NCI-H1417 treated with DMSO at 0.1 percent for 48 hours (cell line): ENCODE measurements around the gene SCN2A.

Experiments used
- DNase-seq: peaks from one replicate; lab custom pipeline; 2025; lab: John Stamatoyannopoulos, UW

The SCN2A gene

DNA sequence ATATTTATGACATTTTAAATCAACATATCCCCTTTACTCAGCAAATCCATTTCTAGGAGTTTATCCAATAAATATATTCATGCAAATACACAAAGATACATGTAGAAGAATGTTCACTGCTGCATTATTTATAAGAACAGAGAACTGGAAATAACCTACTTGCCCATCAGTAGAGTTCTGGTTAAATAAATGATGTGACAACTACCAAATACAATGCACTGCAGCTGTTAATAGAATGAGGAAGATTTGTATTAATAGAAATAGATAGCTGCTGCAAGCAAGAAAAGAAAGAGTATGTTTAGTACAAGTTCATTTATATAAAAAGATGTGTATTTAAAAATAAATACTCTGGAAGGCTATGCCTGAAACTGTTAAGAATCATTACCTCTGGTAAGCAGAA, 181.0 kb downstream of the SCN2A start:
- DNase-seq: no peak

DNA sequence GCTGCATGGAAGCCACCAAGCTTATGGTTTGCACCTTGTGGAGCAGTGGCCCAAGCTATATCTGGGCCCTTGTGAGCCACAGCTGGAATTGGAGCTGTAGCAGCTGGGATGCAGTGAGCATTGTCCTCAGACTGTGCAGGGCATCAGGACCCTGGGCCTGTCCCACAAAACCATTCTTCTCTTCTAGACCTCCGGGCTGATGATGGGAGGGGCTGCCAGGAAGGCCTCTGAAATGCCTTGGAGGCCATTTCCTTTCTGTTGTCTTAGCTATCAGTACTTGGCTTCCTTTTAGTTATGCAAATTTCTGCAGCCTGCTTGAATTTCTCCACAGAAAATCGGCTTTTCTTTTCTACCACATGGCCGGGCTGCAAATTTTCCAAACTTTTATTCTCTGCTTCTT, 183.9 kb downstream of the SCN2A start:
- no peak for DNase-seq

DNA sequence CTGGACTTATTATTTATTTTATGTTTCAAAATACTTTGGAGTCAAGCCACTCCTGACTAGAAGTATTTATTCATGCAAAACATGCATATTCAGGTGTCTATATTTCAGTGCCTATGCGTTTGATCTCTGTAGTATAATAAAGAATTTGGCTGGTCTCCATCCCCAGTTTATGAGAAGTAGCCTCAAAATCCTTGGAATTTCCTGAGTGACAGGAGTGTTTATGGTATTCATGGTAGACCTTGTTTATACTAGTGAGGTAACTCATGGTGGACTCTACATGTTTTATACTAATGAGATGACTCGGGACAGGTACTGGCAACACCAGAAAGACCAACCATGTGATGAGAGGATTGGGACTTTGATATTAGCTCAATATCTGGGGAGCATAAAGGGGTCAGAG, 186.3 kb downstream of the SCN2A start:
- DNase-seq: no peak

DNA sequence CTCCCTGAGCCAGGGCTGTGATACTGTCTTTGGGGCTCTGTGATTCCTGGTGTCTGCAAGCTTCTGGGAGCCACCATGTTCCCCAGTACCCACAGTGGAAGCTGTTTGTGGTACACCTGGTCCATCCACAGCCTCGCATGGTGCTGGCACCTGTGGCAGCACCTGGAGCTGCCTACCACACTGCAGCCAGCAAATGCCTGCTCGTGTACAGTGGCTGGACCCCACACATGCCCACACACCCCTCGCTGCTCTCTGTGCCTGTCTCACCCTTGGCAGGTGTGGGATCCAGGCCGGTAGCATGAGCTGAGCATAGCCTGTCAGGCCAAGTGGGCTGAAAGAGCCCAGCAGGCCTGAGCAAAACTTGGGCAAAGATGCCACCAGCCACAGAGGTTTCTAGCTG, 188.5 kb downstream of the SCN2A start:
- DNase-seq: no peak

DNA sequence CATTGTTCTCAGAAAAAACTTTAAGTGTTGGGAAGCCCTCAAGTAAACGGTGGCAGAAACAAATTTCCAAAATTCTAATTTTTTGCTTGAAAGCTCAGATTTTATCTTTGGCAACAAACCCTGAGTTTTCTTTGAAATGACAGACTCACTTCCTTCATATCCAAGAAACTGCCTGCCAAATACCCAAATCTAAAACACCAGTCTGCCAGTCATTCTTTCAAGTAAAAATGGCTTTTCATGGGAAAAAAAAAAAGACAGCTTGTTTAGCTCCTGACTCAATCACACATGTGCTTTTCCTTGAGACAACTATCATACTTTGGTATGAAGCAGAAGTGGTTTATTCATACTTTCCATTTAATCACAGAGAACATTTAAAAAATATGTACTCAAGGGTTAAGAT, 189.7 kb downstream of the SCN2A start:
- DNase-seq: no peak

DNA sequence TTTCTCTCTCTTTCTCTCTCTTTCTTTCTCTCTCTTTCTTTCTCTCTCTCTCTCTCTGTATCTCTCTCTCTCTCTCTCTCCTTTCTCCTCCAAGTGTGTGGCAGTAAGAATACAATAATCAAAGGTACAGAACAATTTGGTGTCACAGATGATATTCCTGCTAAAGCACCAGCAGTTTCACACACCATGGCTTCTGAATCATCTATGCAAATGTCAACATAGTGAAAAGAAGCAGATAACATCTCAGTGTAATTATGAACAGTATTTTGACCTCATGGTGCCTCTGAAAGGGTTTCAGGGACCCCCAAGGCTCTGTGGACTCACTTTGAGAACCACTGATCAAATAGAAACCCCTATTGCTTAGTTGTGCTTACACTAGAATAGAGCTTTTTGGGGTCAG, 191.8 kb downstream of the SCN2A start:
- no peak for DNase-seq

DNA sequence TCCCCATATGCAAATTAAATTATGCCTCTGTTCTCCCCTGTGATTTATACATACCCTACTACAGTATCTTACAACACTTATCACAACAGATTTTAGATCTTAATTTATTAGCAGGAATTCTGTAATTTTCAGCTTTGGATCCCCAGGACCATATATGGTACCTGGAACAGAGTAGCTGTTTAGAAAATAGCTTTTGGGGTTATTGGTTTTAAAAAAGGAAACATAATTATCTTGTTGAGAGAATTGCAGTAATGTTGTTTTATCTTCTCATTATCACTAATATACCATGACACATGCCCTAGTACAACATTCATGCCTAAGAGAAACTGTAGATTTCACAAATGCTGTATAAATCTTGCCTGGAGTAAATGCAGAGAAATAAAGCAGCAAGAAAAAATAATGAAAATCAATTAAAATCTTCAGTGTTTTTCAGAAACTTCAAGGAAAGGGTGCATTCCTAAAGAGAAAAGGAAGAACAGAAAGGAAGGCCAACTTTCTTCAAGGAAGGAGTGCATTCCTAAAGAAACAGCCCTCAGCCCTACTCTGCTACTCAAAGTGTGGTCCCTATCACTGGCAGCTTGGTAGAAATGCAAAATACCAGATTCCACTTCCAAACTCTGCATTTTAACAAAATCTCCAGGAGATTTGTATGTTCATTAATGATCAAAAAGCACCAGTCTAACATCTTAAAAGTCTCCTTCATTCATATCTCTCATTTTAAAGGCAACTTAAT, 193.2 kb downstream of the SCN2A start:
- no peak for DNase-seq

DNA sequence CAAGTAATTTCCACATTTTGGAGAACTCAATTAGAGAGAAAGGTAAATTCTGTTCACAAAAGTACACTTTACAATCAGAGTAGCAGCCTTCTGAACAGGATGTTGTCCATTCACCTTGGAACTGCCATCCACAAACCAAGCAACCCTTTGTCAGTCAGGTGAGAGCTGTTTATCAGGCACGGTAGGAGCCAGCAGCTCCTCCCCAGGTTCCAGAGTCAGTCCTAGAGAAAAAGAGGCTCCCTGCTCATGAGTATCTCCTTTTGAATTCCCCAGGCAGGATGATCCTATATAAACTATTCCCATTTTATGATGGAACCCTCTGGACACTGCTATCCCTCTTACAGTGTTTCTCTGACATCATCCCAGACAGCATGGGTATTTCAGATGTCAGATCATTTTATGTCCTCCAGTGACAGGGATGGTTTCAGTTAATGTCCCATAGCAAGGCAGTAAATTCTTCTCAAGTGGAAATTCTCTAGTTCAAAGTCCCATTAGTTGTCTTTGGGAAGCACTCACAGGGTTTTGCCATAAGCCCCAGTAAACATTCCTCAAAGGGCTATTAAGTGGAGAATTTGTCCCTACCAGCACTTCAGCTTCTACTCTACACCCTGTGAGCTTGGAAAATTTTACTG, 195.8 kb downstream of the SCN2A start:
- no peak for DNase-seq

DNA sequence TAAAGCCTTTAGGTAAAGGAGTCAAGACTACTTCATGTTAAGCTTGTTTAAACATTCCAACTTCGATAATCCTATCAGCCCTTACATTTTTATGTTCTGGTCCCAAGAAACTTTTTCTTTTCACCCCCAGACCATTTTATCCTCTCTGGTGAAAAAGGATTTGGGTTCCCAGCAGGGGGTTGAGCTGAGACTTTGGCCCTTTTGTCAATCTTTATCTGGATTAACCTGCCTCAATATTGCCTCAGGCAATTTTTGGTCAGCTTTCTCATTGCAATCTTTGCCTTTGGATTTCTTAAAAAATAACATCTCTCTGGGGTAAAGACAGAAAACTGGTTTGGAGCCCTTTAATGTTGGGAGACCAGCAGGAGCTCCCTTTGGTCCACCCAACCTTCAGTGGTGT, 196.4 kb downstream of the SCN2A start:
- DNase-seq: no peak

DNA sequence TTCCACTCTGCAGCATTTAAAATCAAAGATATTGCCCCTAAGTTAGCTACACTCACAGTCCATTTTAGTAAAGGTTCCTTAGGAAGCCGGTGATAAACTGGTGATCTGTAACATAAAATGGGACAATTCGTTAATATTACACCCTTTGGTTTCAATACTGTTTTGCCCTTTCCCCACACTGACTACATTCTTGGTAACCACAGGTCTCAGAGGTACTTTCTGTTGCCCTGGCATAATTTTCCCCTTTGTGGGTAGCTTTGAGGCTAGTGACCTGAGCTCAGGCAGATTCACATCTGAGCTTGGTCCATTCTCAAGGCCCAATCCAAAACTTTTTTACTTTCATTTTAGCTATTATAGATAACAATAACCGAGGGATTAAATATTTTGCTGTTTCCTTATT, 197.3 kb downstream of the SCN2A start:
- no peak for DNase-seq

DNA sequence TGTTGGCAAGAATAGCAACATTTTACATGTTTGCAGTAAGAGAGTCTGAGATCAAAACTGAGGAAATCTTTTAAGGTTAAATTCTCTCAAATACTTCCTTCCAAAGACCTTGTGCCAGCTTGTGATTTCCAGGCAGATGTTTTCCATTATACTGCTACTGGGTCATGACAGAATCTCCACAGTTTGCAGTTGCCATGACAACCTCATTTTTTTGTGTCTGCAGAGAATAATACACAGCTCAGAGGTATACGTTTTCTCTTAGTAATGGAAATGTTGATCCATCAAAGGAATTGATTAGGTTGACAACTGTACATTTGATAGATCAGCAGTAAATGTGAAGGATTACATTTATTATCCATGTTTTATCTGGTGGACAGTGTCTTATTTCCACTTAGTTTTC, 201.2 kb downstream of the SCN2A start:
- no peak for DNase-seq
